NOMO-1 treated with dmso at 0.1 percent for 144 hours (cell line): ENCODE measurements around the gene ATL3.
"Not testable (repeated sequence)": the region's sequence is repeated elsewhere in the genome, so short reads cannot be mapped to it uniquely, and the experiment has no call there.

Experiments used
- DNase-seq: peaks from one replicate; lab custom pipeline; 2025; ENCODE audit not compliant: unreplicated experiment; lab: John Stamatoyannopoulos, UW

Gene ATL3

GRCh38 chr11:63621071-63621470 lies 50.1 kb downstream of the ATL3 start:
- peak; percentile 90 for DNase-seq

GRCh38 chr11:63619967-63620366 lies 51.2 kb downstream of the ATL3 start:
- DNase-seq = no peak

- not testable (repeated sequence) for DNase-seq
Measured at GRCh38 chr11:63617686-63618085, 53.5 kb downstream of the ATL3 start.

- DNase-seq = no peak
Measured at GRCh38 chr11:63616953-63617352, 54.2 kb downstream of the ATL3 start.

GRCh38 chr11:63614136-63614671 lies 57.0 kb downstream of the ATL3 start, which contains the start of gene PLAAT3:
PLAAT3 (minus strand) TSS chr11:63614433; CDS start chr11:63614014, 419 bp downstream.
- no peak for DNase-seq

GRCh38 chr11:63613517-63614135 lies 57.5 kb downstream of the ATL3 start:
- DNase-seq = no peak

- no peak for DNase-seq
Measured at GRCh38 chr11:63612181-63612580, 59.0 kb downstream of the ATL3 start.

GRCh38 chr11:63611395-63611747 lies 59.8 kb downstream of the ATL3 start:
- no peak for DNase-seq

- no peak for DNase-seq
Measured at GRCh38 chr11:63610604-63611394, 60.4 kb downstream of the ATL3 start.

GRCh38 chr11:63609971-63610580 lies 61.1 kb downstream of the ATL3 start:
- no peak for DNase-seq

- DNase-seq = no peak
Measured at GRCh38 chr11:63609536-63609935, 61.6 kb downstream of the ATL3 start.

GRCh38 chr11:63608353-63609345 lies 62.5 kb downstream of the ATL3 start:
- DNase-seq = no peak

- no peak for DNase-seq
Measured at GRCh38 chr11:63603180-63603518, 68.0 kb downstream of the ATL3 start.

GRCh38 chr11:63602290-63603179 lies 68.6 kb downstream of the ATL3 start:
- not testable (repeated sequence) for DNase-seq

- no peak for DNase-seq
Measured at GRCh38 chr11:63599211-63600122, 71.7 kb downstream of the ATL3 start.

- no peak for DNase-seq
Measured at GRCh38 chr11:63598556-63598955, 72.6 kb downstream of the ATL3 start.

GRCh38 chr11:63595296-63595695 lies 75.9 kb downstream of the ATL3 start:
- DNase-seq = no peak

GRCh38 chr11:63592975-63593395 lies 78.2 kb downstream of the ATL3 start:
- no peak for DNase-seq
